Ascending aorta (tissue), 2 donors: ENCODE data around the gene ANKRA2. TPM values are rescaled to one million over a fixed set of nuclear protein-coding genes. Genes with fewer than 3 reads are reported as not detected.

ENCODE experiments used
- DNase-seq, 2 donors: peaks; one replicate each; pipeline ENCODE4 v3.0.0-alpha.2; 2019; ENCODE audit warnings: low spot score in 2 of 2
- H3K27ac ChIP-seq, 2 donors: fragments of 200-600 bp; sonication (generic); one replicate each; pipeline ENCODE4 v1.5.1; 2016 to 2017; ENCODE audit warnings: mild to moderate bottlenecking in 1 of 2
- H3K27me3 ChIP-seq: fragments of 200-600 bp; sonication (generic); one replicate; pipeline ENCODE4 v1.5.1; 2017
- H3K36me3 ChIP-seq, 2 donors: fragments of 200-600 bp; sonication (generic); one replicate each; pipeline ENCODE4 v1.5.1; 2016
- H3K4me1 ChIP-seq, 2 donors: fragments of 200-600 bp; sonication (generic); one replicate each; pipeline ENCODE4 v1.5.1; 2016 to 2017; ENCODE audit warnings: mild to moderate bottlenecking in 1 of 2
- H3K4me3 ChIP-seq, 2 donors: fragments of 200-600 bp; sonication (generic); one replicate each; pipeline ENCODE4 v1.5.1; 2016 to 2017; ENCODE audit warnings: mild to moderate bottlenecking in 1 of 2
- H3K9me3 ChIP-seq, 2 donors: fragments of 200-600 bp; sonication (generic); one replicate each; pipeline ENCODE4 v1.5.1; 2016
- CTCF ChIP-seq, 3 experiments: fragments of 200-600 bp in 2 of 3; fragments of 450-650 bp in 1 of 3; sonication (generic) in 2 of 3; IDR thresholded peaks; one replicate each; pipeline ENCODE4 v1.5.1; 2016 to 2019; ENCODE audit warnings: antibody characterized with exemption in 3 of 3, mild to moderate bottlenecking in 1 of 3, moderate library complexity in 1 of 3
- intact Hi-C: fragments of 100-400 bp; cut with DNase I; formaldehyde crosslinking; loops from one replicate; pipeline ENCODE4 v1.15.1; 2023
- total RNA-seq: library from RNA; depleted of rRNA; stranded (reverse); fragments of >200 nt; gene quantifications from one replicate; pipeline ENCODE4 v1.1.0, GENCODE V29; 2016

ANKRA2 gene
- total RNA-seq, 1 donor from 2014 or later, result 6.9 TPM

- H3K9me3 ChIP-seq, result no peaks in the 10 kb centered on the region
- peaks cover 8 to 31% of the 10 kb centered on the region in 2 donors for H3K36me3 ChIP-seq
- no peak for TF ChIP-seq CTCF (IDR thresholded peaks at IDR 0.05)
- H3K4me1 ChIP-seq, result peaks cover 0 to 19% of the 10 kb centered on the region in 2 donors
- peak overlapping the region; percentile 90 to 94 for H3K27ac ChIP-seq
- intact Hi-C loops, result loop anchor here (1.0 to 2.0 kb wide), 3 partner anchors 26 to 66 kb away; partner anchors contain the start of gene BTF3
- H3K27me3 ChIP-seq, result no peaks in the 10 kb centered on the region
- DNase-seq, result no peak
- peak overlapping the region; percentile 76 to 86 for H3K4me3 ChIP-seq
These were observed 764 bp downstream of the ANKRA2 start for GRCh38 chr5:73564675-73565074.

DNA sequence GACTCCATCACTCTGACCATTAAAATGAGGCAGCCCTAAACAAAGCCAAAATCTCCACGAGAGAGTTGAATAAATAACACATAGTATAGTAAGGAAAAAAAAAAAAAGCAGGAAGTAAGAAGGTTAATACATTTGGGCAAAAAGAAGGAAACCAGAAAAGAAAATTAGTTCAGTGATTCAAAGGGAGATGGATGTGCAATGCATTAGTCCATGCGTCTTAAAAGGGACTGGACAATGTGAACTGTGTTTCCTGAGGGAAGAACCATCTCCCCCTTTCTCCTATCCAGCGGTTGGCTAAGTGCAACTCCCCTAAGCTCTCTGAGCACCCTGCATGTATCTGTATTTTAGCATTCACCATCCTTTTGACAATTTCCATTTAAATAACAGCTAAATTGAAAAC is 1.4 kb downstream of the ANKRA2 start:
- no peak for TF ChIP-seq CTCF (IDR thresholded peaks at IDR 0.05)
- H3K4me3 ChIP-seq, result peak overlapping the region; percentile 76 to 86
- H3K4me1 ChIP-seq, result peaks cover 0 to 19% of the 10 kb centered on the region in 2 donors
- DNase-seq, result no peak
- peak overlapping the region; percentile 90 to 94 for H3K27ac ChIP-seq
- H3K9me3 ChIP-seq, result no peaks in the 10 kb centered on the region
- peaks cover 10 to 31% of the 10 kb centered on the region in 2 donors for H3K36me3 ChIP-seq
- intact Hi-C loops, result loop anchor here (2.0 kb wide), 2 partner anchors 25 to 45 kb away; no protein-coding TSS in a partner anchor
- no peaks in the 10 kb centered on the region for H3K27me3 ChIP-seq

DNA sequence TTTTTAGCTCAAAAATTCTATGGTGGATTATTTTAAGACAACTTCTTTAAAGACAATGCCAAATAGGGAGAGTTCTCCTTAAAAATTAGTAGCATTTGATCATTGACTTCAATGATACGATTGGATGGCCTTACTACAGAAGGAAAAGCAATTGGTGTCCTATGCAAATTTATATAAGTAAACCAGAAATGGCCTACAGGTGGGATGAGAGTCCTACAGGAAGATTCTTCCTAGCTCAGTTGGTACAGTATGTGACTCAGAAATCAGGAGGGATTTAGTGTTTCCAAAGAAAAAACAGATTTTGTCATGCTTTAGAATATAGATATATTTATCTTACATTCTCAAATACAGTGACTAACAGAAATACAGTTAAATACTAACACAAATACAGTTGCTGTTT is 6.5 kb downstream of the ANKRA2 start:
- peaks cover 0 to 9% of the 10 kb centered on the region in 2 donors for H3K4me1 ChIP-seq
- no peaks in the 10 kb centered on the region for H3K27me3 ChIP-seq
- intact Hi-C loops, result no loop called here
- DNase-seq, result no peak
- H3K36me3 ChIP-seq, result peaks cover 39 to 72% of the 10 kb centered on the region in 2 donors
- H3K9me3 ChIP-seq, result no peaks in the 10 kb centered on the region
- TF ChIP-seq CTCF (IDR thresholded peaks at IDR 0.05), result no peak
- no peak overlapping the region for H3K27ac ChIP-seq
- H3K4me3 ChIP-seq, result no peak overlapping the region

- H3K9me3 ChIP-seq, result no peaks in the 10 kb centered on the region
- no peak overlapping the region for H3K4me3 ChIP-seq
- H3K4me1 ChIP-seq, result no peaks in the 10 kb centered on the region
- H3K36me3 ChIP-seq, result peaks cover 37 to 57% of the 10 kb centered on the region in 2 donors
- no peaks in the 10 kb centered on the region for H3K27me3 ChIP-seq
- H3K27ac ChIP-seq, result no peak overlapping the region
- no peak for DNase-seq
- no peak for TF ChIP-seq CTCF (IDR thresholded peaks at IDR 0.05)
- intact Hi-C loops, result no loop called here
These were observed 12.8 kb downstream of the ANKRA2 start for GRCh38 chr5:73552642-73553041.

GRCh38 chr5:73550016-73550415 is 15.4 kb downstream of the ANKRA2 start:
- DNase-seq, result no peak
- Histone ChIP-seq H3K27me3 (no peaks in the 10 kb centered on the region), H3K4me3 (no peak overlapping the region), H3K27ac (no peak overlapping the region), H3K4me1 (no peaks in the 10 kb centered on the region), H3K36me3 (peaks cover 19 to 34% of the 10 kb centered on the region in 2 donors), H3K9me3 (no peaks in the 10 kb centered on the region)
- no peak for TF ChIP-seq CTCF (IDR thresholded peaks at IDR 0.05)
- intact Hi-C loops, result no loop called here

DNA sequence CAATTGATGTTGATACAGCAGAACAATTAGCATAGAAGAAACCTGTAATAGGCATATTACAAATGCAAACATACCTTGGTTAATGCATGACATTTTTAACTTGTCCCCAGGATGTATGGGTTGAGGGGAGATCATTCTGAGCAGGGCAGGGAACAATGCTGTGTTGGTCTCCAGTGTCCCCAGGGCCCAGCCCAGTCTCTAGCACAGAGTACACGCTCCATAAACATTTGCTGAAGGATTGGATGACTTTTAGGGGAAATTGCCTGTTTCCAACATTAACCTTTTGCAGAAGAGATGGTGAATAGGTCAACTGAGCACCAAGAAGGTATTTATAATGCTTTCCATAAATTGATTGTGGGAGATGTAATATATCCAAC is 20.0 kb downstream of the ANKRA2 start:
- DNase-seq, result no peak
- intact Hi-C loops, result no loop called here
- Histone ChIP-seq H3K36me3 (no peaks in the 10 kb centered on the region), H3K27me3 (no peaks in the 10 kb centered on the region), H3K4me1 (peaks cover 0 to 5% of the 10 kb centered on the region in 2 donors), H3K4me3 (no peak overlapping the region), H3K9me3 (no peaks in the 10 kb centered on the region), H3K27ac (no peak overlapping the region)
- no peak for TF ChIP-seq CTCF (IDR thresholded peaks at IDR 0.05)
